ENCODE measurements around the gene PAM.
A peak's percentile ranks its signal among the peaks of the same experiment; 100 is the strongest.

DNA sequence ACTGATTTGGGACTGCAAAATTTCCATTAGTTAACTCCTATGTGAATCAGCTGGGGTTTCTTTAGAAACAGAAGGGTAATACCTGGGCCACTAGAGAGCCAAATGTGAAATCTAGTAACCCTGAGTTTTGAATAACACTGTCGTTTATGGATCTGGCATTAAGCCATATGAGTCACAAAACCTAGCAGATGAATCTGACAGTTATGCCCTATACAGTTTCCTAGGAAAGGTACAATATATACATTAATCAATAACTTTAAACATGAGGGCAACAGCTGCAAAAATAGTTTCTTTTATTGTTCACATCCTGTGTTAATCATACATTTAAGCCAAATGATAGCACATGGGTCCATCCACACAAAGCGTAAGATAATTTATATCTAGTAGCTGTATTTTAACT, 56.9 kb downstream of the PAM start:
- TF ChIP-seq, protein P1, sequence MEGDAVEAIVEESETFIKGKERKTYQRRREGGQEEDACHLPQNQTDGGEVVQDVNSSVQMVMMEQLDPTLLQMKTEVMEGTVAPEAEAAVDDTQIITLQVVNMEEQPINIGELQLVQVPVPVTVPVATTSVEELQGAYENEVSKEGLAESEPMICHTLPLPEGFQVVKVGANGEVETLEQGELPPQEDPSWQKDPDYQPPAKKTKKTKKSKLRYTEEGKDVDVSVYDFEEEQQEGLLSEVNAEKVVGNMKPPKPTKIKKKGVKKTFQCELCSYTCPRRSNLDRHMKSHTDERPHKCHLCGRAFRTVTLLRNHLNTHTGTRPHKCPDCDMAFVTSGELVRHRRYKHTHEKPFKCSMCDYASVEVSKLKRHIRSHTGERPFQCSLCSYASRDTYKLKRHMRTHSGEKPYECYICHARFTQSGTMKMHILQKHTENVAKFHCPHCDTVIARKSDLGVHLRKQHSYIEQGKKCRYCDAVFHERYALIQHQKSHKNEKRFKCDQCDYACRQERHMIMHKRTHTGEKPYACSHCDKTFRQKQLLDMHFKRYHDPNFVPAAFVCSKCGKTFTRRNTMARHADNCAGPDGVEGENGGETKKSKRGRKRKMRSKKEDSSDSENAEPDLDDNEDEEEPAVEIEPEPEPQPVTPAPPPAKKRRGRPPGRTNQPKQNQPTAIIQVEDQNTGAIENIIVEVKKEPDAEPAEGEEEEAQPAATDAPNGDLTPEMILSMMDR (IDR thresholded peaks at IDR 0.05; ENCODE audit: extremely low read depth in 1 of 2, insufficient read depth in 1 of 2, low read depth in 1 of 2, low read length in 2 of 2) = no peak
- TF ChIP-seq POLR2A (IDR thresholded peaks at IDR 0.05; ENCODE audit: low read depth, low read length) (no peak), JUN (IDR thresholded peaks at IDR 0.05; ENCODE audit: borderline replicate concordance, insufficient read depth, insufficient read length, low read depth) (peak; percentile 61)
